GM19467 (cell line): ENCODE results near the gene CAMK2D.

Source experiments
- ATAC-seq: cut with Tn5 transposase; IDR thresholded peaks from one replicate; pipeline ENCODE4 v1.9.1; 2021; ENCODE audit warnings: mild to moderate bottlenecking, moderate library complexity; ENCODE audit not compliant: unreplicated experiment

The CAMK2D gene

DNA sequence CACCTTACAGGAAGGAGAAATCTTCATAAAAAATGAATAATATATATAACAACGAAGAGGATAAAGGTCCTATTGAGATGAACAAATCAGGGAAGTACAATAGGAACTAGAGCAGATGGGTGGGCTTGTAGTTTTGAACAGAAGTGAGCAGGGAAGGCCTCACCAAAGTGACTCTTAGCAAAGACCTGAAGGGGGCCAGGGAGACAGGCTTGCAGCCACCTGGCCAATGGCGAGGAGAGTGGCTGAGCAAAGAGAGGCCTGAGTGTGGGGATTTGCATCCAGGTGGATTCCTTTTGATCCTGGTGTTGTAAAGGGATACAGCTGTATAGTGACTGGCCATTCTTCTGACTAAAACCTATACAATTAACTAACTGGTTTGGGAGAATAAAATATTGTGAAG lies 354.1 kb downstream of the CAMK2D start:
- ATAC-seq, result no peak

DNA sequence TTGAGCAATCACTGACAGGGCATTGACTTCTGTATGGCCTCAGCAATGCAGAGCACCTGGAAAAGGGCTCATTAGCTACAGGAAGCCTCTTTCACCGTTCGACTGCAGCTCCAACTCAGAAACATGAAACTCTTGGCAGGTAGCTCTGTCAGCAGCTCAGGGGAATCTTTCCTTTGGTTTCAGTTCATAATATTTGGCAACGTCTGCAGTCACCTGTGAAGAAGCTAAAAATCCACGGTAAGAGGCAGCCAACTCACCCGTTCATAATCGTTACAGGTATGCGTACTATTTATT lies 354.9 kb downstream of the CAMK2D start:
- ATAC-seq, result no peak

DNA sequence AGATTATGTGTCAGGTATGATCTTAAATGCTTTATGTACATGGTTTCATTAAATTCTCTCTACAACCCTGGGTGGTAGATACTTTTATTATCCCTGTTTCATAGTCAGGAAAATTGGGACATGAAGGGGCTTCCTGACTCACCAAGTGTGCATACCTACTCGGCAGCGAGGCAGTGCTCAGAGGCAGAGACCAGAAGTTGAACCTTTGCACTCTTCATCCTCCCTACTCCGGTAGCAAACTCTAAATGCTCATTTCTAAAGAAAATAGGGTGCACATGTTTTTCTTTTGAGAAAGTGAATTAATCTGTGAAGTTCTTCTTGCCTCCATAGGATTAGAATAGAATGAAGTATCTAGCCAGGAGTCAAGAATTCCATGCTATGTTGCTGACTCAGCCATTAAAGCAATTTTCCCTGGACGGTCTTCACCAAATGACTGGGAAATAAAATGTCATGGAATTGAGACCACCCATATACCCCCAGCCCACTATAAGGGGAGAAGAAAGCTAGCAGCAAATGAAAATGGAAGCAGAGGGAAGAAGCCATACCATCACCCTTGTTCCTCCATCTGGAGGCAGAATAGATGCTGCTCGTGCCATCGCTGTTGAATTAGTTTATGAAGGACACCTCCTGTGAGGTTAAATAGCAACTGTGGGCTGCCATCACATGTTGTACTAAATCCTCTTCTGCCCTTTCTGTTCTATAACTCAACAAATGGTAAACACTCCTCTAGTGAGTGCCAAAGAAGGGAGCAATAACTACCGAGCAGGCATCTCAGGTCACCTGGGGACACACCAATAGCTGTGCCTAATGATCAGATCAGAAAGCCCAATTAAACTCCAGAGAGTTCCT lies 355.4 kb downstream of the CAMK2D start:
- ATAC-seq, result no peak

DNA sequence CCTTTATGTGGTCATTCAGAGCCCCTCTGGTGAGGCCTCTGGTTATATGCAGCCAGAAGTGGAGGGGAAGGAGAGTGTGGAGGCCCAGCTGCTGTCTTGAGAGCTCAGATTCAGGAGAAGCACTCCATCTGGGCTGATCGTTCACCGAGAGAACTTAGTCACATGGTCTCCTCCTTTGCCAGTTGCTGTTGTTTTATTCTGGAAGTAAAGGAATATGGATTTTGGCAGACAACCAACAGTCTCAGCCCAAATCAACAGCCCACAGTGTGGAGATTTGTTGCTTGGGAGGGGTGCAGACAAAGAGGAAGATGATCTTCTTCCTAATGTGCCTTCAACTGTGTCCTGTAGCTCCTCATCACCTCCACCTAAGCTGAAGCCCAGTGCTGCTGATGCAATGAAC lies 356.7 kb downstream of the CAMK2D start:
- ATAC-seq, result no peak

DNA sequence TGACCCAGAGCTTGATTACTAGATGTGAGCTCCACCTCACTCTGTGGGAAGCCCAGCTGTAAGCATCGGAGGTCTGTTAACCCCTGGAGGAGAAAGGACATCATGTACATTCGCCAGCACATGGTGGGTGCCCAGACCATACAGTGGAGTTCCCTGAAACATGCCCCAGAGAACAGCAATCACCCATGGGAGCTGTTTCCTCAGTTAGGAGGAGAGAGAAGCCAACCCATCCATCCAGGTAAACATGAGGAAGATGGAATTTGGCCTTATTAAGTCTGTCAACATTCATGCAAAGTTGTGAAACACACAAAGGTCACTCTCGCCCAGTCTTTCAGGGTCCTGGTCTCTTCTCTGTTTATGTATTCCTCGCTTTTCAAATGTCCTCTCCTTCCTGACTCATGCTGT lies 357.4 kb downstream of the CAMK2D start:
- ATAC-seq, result no peak
